Head of caudate nucleus (tissue), 42 donors: ENCODE data around the gene DPH1.

ENCODE experiments used
- DNase-seq, 42 donors: peaks; one replicate each; pipeline versions ENCODE4 v3.0.0 to v3.0.0-alpha.2; 2020 to 2021; ENCODE audit warnings: mixed read lengths in 7 of 42
- intact Hi-C: fragments of 100-400 bp; cut with DNase I; formaldehyde crosslinking; loops from one replicate; pipeline ENCODE4 v1.15.0; 2022

DPH1 gene

DNA sequence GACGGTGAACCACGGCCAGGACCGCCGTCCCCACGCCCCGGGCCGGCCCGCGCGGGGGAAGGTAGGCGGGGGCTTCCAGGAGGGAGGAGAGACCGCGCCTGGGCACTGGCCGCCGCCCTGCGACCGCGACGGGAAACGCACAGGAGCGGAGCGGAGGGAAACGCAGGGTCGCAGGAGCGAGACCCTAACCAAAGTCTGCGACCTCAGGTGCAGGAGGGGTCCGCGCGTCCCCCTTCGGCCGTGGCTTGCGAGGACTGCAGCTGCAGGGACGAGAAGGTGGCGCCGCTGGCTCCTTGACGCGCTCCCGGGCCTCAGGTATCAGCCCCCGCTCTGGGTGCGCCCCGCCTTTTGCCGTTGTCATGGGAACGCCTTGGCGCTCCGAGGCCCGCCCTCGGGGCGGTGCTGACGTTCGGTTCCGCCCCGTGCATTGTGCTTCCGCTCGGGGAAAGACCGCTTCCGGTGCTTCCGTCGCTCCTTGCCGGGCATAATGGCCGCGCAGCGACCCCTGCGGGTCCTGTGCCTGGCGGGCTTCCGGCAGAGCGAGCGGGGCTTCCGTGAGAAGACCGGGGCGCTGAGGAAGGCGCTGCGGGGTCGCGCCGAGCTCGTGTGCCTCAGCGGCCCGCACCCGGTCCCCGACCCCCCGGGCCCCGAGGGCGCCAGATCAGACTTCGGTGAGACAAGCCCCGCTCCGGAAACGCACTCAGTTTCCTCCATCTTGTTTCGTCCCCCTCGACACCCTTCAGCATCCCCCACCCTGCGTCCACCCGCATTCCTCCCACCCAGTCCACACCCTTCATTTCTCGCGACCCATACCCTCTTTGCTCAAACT lies 11.8 kb downstream of the DPH1 start, which contains the start of gene OVCA2:
OVCA2 (plus strand) TSS at position 462 of the 829 bp plus-strand sequence; CDS start at position 488, 26 bp downstream.
- intact Hi-C loops, result loop anchor here (10.0 kb wide), 1 partner anchor 327 kb away; the partner anchor contains the start of gene TLCD2
- DNase-seq, result peak; percentile 86 to 98 (median 96)

DNA sequence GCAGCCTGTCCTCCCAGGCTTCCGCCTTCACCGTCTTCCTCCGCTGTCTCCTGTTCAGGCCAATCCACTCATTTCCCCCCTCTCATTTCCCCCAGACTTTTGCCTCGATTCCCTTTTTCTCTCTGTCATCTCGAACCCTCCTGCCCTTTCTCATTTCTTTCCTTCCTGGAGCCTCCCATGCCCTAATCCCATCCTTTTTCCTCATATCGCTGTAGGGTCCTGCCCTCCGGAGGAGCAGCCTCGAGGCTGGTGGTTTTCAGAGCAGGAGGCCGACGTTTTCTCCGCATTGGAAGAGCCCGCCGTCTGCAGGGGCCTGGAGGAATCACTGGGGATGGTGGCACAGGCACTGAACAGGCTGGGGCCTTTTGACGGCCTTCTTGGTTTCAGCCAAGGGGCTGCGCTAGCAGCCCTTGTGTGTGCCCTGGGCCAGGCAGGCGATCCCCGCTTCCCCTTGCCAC lies 12.5 kb downstream of the DPH1 start:
- intact Hi-C loops, result loop anchor here (10.0 kb wide), 1 partner anchor 328 kb away; the partner anchor contains the start of gene TLCD2
- DNase-seq, result peak in 8 of 42 donors; percentile 32 to 63 (median 44)

DNA sequence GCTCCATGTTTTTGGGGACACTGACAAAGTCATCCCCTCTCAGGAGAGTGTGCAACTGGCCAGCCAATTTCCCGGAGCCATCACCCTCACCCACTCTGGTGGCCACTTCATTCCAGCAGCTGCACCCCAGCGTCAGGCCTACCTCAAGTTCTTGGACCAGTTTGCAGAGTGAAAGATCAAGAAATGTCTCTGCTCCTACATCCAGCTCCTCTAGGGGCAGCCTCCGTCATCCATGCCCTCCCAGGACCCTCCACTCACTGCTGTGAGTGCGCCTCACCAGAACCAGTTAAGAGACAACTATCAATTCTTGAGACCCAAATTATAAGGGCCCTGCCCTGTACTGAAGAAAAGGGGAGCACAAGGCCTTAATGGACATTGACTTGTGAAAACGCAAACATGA lies 13.0 kb downstream of the DPH1 start:
- intact Hi-C loops, result loop anchor here (10.0 kb wide), 1 partner anchor 328 kb away; the partner anchor contains the start of gene TLCD2
- no peak for DNase-seq

DNA sequence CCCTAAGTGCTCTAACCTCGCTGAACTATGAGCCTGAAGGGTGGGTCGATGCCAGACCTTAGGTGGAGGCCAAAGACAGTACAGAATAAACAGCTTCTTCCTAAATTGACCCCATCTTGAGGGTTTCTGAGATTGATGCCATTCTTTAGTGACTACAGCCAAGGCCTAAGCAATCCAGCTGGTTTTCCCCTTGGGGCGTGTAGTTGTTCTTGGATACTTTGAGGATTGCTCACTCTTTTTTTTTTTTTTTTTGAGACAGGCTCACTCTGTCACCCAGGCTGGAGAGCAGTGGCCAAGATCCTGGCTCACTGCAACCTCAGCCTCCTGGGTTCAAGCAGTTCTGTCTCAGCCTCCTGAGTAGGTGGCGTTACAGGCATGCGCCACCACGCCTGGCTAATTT lies 13.8 kb downstream of the DPH1 start:
- intact Hi-C loops, result loop anchor here (10.0 kb wide), 1 partner anchor 329 kb away; the partner anchor contains the start of gene TLCD2
- DNase-seq, result no peak

DNA sequence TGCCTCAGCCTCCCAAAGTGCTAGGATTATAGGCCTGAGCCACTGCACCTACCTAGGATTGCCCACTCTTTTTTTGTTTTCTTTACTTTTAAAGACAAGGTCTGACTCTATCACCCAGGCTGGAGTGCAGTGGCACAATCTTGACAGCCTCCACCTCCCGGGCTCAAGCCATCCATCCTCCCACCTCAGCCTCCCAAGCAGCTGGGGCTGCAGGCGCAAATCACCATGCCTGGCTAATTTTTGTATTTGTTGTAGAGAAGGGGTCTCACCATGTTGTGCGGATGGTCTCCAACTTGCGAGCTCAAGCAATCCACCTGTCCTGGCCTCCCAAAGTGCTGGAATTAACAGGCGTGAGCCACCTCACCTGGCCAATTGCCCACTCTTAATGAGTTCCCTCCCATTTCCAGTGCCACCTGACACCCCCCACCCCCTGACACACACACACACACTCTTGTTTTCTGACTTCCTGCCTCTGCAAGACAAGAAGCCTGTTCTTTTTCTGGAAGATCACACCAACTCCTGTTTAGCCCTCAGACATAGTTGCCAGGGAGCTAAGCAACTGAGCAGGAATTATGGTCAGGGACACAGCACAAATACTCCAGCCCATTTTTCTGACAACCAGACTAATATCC lies 14.4 kb downstream of the DPH1 start:
- DNase-seq, result no peak
- intact Hi-C loops, result loop anchor here (10.0 kb wide), 1 partner anchor 330 kb away; the partner anchor contains the start of gene TLCD2

DNA sequence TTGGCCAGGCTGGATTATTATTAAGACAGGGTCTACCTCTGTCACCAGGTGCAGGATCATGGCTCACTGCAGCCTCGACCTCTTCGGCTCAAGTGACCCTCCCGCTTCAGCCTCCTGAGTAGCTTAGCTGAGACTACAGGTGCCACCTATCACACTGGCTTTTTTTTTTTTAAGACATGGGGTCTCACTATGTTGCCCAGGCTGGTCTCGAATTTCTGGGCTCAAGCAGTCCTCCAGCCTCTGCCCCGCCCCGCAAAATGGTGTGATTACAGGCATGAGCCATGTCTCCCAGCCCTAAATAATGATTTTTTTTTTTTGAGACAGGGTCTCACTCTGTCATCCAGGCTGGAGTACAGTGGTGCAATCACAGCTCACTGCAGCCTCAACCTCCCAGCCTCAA lies 17.6 kb downstream of the DPH1 start:
- intact Hi-C loops, result loop anchor here (10.0 kb wide), 1 partner anchor 333 kb away; the partner anchor contains the start of gene TLCD2
- no peak for DNase-seq

DNA sequence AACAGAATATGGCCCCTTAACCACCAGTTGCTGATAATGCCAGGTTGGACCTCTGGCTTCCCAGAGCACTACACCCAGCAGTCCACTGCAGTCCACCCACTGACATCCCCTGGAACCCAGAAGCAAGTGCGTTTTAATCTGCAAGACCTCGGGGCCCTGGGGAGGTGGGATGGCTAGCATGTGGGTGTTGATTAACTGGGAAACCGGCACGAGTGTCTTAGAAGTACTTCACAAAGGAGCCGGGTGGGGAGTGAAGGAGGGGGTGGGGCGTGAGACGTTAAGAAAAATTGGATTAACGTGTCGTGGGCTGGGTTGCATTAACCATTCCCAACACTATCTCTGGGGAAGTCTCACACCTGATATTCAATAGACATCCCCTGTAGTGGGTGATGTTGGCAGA lies 18.9 kb downstream of the DPH1 start:
- intact Hi-C loops, result loop anchor here (10.0 kb wide), 1 partner anchor 334 kb away; the partner anchor contains the start of gene TLCD2
- DNase-seq, result no peak

DNA sequence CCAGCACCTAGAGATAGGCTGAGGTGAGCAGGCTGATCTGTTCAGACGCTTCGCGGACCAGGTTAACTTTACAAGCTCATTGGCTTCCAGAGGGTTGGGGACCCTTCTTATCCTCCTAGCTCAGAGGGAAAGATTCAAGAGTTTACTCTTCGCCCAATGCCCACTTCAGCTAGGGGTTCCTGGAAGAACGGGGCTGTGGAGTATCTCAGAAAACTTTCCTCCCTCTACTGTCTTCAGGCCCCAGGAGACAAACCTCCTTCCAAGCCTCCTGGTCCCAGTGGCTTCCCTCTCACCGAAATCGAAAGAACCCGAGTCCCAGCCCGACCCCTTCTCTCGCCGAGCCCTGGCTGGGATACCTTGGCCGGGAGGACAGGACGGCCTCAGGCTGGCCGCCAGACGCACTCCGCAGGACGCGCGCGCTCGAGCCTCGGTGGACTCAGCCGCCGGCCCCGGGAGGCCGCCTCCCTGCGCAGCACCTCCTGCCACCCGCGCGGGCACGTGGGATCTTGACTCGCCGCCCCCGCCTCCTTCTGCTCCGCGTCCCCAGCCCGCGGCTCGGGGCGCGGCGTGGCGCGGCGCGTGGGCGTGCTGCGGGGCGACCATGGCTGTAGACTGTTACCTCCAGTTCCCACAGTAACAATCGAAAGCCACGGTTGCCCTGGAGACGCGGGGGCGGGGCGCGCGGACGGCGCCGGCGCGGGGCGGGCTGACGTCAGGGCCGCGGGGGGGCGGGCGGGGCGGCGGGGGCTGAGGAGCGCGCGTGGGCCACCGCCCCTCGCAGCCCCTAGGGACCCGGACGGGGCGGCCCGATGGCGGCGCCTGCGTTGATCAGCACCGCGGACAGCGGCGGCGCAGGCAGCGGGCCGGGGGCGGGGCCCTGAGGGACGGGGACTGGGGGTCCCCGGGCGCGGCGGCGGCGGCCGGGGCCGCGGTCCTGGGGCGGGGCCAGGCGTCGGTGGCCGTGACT lies 19.7 kb downstream of the DPH1 start:
- peak; percentile 46 to 91 (median 82) for DNase-seq
- intact Hi-C loops, result loop anchor here (10.0 kb wide), 1 partner anchor 335 kb away; the partner anchor contains the start of gene TLCD2

DNA sequence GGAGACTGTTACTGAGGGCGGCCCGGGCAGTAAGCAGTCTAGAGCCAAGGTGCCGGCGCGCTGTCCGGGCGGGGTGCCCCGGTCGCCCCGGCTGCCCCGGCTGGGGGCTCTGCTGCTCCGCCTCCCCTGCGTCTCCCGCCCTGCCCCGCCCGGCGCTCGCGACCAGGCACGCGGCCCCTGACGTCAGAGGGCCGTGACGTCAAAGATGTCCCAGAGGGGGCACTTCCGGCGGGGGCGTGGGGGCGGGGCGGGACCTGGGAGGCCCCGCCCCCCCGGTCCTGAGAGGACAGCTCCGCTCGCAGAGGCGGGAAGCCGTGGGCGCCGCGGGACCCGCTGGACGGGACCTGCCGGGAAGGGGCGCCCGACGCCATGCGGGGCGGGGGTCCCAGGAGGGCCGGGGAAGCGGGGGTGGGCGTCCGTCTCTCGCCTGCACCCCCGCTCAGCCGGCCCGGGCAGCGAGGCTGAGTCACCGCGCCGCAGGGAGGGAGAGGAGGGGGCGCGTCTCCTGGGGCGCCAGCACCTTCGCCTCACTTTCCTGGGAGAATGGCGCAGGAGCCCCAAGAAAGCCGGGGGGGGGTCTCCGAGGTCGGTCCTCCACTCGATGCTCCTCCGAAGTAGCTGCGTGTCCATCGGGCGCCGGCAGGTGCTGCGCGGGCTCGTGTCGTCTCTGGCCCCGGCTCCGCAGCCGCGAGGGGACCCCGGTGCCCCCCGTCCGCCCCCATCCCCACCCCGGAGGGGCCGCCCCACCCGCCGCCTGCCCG lies 20.5 kb downstream of the DPH1 start:
- DNase-seq, result peak in 35 of 42 donors; percentile 39 to 84 (median 63)
- intact Hi-C loops, result no loop called here

DNA sequence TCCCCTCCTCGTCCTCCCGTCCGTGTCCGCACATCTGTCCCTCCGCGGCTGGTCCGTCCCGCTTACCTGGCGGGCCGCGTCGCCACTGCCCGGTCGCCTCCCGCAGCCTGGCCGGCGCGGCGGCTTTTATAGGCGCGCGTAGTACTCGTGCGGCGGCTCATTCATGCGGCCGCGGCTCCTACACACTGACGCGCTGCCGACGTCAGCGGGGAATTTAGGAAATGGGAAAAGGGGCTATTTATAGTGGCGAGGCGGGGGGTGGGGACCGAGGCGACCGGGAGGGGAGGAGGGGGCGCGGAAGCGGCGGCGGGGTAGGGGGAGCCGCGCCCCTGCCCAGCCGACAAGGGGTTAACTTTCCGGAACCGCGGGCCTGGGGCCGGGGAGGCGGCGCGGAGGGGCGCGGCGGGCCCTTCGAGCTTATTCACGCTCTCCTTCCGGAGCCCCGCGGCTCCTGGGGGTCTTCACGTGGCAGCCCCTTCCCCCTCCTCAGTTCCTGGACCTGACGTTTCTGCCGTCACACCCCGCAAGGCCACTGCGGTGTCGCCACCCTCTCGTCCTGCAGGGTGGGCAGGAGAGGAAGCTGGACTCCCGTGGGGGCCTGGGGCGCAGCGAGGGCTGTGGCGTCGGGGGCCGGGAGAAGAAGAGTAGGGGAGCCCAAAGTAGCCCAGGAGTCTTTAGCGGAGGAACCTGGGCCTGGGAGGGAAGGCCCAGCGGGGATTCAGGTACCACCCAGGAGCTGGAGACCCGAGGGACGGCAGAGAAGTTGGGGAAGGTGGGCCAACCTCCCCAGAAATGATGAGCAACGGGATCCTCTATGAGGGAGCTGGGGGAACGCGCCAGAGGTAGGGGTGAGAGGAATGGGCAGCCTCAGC lies 21.3 kb downstream of the DPH1 start:
- DNase-seq, result peak in 10 of 42 donors; percentile 19 to 60 (median 46)

DNA sequence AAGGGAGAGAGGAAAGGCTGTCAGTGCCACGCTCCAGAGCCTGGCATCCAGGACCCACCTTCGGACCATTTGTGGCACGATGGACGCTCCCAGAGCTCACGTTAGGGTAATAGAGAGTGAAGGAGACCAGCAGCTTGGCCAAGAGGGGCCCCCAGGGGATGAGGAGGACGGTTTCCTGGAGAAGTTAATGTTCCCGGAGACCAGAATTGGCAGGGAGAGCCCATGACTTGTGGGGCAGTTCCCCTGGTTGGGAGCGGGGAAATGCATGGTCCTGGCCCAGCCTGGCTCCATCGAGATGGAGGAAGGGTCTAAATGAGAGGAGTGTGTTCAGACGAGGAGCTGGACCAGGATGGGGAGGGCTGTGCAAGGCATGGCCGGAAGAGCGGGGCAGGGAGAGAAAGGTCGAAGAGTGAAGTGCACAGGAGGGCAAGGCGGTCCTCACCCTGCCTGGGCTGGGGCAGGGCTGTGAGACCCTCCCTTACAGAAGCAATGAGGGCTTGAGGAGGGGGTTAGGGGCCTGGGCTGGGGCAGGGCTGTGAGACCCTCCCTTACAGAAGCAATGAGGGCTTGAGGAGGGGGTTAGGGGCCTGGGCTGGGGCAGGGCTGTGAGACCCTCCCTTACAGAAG lies 22.1 kb downstream of the DPH1 start:
- intact Hi-C loops, result no loop called here
- DNase-seq, result no peak

More for the DNA sequence above, 21.3 kb downstream of the DPH1 start:
- intact Hi-C loops, result no loop called here

DNA sequence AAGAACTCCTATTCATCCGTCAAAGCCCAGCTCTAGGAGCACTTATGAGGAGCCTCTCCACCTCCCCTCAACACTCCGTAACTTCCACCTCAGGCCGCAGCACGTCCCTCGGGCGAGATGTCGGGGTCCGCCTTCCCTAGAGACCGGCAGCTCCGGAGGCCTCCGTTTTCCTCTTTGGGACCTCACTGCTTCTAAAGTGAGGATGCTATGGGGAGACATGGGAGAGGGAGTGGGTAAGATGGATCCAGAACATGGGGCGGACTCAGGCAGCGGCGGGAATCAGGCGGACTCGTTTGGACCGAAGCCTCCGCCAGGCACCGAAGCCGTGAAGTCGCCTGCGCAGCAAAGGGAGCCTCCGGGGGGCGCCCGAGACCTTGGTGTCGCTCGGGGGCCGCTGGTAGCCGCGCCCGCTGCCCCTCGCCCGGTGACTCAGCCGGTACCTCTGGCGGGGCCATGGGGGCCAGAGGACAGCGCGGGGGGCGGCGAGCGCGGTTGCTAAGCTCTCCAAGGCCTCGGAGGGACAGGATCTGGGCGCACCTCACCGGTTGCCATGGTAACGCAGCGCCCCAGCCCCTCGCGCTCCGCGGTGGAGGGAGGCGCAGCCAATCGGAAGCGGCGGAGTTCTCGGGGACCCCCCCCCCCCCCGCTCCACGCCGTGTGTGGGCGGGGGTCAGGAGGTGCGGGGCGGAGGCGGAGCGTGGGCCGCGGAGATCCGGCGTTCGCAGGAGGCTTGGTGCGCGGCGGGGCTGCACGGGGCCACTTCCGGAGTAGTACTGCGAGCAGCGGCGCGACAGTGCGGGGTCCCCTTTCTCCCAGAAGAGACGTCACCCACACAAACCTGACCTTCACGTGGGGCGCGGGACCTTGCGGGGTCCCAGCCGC lies 23.7 kb downstream of the DPH1 start:
- intact Hi-C loops, result loop anchor here (2.0 kb wide), 1 partner anchor 191 kb away; no protein-coding TSS in a partner anchor
- peak in 41 of 42 donors; percentile 44 to 90 (median 76) for DNase-seq

DNA sequence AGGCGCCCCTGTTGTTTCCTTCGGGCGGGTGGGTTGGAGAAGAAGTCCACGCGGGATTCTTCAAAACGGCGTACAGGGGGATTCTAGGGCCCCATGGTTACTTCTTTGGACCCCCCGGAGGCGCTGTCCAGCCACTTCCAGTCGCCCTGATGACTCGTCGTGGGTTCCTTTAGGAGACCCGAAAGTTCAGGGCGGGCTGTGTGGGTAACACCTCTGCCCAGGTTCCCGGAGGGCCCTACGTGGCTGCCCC lies 24.2 kb downstream of the DPH1 start:
- intact Hi-C loops, result loop anchor here (2.0 kb wide), 1 partner anchor 191 kb away; no protein-coding TSS in a partner anchor
- peak in 1 of 42 donors; percentile 59 for DNase-seq

DNA sequence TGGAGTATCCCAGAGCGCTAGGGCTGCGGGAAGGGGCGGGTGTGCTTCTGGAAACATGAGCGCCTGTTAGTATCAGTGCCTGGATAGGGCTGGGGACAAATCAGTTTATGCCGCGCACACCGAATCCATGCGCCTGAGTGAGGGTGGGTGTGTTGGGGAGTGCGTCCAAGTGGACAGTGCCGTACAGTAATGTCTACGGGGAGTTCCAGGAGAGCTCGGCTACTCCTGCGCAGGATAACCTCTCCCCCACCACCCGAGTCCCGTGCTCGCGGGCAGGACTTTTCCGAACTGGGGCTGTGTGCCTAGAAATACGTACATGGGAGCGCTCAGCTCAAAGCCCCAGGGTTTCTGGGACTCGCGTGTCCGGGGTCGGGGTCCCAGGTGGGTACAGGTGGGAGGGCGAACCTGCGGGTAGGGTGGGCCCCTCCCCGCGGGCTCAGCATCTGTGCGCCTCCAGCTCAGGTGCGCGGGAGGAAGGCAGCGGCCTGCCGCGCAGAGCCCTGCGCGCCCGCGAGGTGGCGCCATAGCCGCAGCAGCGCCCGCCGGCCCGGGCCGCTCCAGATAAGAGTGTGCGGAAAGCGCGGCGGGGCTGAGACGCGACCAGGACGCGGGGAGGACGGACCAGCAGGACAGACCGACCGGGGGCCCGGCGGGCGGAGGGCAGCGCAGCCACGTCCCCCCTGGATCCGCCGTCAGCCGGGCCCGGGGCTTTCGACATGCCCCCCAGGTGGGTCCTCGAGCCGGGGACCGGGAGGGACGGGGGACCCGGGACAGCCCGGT lies 24.7 kb downstream of the DPH1 start, which contains the start of gene HIC1:
HIC1 (plus strand) TSS at position 592 of the 780 bp plus-strand sequence. CDS start 1,588 bp downstream, outside the sequence.
- intact Hi-C loops, result loop anchor here (2.0 kb wide), 1 partner anchor 190 kb away; no protein-coding TSS in a partner anchor
- DNase-seq, result peak in 40 of 42 donors; percentile 26 to 84 (median 67)
